Measurements from ENCODE around the gene RBM14.

GRCh38 chr11:66625041-66625751 lies 8.8 kb downstream of the RBM14 start:
- TF ChIP-seq CTCF (IDR thresholded peaks at IDR 0.05; ENCODE audit: low read depth, low read length) = no peak
- no peak for TF ChIP-seq MYC (IDR thresholded peaks at IDR 0.05; ENCODE audit: low read depth, low read length)

All from NB4 (cell line).